ENCODE data around the gene ODF4.
"Not testable (repeated sequence)": the region's sequence is repeated elsewhere in the genome, so short reads cannot be mapped to it uniquely, and the experiment has no call there.

The ODF4 gene

DNA sequence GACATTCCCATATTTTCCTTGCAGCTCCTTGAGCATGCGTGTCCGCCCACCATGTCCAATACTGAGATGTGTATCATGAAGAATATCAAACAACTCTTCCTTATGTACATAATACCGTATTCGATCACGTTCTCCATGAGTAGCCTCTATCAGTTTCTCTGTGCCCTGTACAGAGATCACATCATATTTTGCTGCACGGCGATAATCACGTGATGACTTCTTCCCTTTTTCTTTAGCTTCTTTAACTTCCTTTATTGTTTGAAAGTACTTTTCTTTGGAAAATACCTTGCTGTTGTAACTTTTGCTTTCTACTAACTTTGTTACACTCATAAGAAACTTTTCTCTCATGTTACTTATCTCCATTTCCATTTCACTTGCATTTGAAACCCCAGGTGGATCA, 30.3 kb downstream of the ODF4 start:
- no peak for DNase-seq (ENCODE audit: low read depth in 2 of 2)

DNA sequence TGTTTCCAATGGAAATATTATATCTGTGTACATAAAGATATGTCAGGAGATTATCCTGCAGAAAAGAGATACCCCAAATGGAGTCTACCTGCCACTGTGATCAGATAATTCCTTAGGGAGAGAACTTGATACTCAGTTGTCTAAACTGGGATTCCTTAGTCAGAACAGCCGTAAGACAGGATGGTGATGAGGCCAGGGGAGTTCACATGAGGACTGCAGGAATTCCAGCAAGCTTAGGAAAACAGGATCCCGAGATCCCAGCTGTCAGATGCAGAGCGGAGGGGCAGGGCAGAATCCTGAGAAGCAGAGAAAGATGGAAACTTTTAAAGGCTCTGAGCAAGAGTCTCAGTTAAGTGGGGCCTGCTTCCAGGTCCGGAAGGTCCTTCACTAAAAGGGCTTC, 32.1 kb downstream of the ODF4 start:
- DNase-seq (ENCODE audit: low read depth in 2 of 2), result no peak

DNA sequence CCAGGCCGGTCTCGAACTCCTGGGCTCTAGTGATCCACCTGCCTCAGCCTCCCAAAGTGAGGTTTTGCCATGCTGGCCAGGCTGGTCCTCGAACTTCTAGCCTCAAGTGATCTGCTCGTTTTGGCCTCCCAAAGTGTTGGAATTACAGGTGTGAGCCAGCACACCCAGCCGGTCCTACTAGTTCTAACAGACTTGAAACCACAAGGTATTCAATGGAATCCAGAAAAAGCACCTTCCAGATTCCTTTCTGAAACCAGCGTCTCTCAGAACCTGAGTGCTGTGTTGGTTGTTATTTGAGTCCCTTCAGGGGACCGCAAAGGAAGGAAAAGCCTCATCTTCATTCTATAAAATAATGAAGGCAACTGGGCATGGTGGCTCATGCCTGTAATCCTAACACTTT, 32.8 kb downstream of the ODF4 start:
- DNase-seq (ENCODE audit: low read depth in 2 of 2), result no peak

DNA sequence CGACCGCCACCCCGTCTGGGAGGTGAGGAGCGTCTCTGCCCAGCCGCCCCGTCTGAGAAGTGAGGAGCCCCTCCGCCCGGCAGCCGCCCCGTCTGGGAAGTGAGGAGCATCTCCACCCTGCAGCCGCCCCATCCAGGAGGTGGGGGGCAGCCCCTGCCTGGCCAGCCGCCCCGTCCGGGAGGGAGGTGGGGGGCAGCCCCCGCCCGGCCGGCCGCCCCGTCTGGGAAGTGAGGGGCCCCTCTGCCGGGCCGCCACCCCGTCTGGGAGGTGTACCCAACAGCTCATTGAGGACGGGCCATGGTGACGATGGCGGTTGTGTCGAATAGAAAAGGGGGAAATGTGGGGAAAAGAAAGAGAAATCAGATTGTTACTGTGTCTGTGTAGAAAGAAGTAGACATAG, 34.2 kb downstream of the ODF4 start:
- DNase-seq (ENCODE audit: low read depth in 2 of 2), result not testable (repeated sequence)

DNA sequence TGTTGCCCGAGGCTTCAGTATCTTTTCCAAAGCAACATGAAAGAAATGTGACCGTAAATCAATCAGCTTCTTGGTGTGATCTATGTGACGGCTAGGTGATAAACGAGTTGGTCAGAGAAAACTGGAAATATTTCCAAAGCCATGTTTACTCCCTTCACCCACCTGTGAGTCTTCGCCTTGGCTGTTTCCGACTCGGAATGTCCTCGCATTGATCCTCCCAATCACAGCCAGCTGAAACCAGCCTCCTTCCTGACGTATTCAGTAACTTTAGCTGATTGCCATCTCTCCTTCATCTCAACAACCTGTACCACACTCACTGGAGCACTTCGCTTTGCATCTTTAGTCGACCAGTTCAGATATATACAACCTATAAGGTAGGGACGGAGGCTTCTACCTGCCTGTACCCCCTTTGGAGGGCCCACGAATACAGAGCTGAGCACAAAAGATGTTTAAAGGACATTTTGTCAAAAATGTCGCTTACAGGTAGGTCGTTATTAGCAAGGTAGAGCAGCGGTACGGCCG, 36.2 kb downstream of the ODF4 start:
- DNase-seq (ENCODE audit: low read depth in 2 of 2), result no peak

DNA sequence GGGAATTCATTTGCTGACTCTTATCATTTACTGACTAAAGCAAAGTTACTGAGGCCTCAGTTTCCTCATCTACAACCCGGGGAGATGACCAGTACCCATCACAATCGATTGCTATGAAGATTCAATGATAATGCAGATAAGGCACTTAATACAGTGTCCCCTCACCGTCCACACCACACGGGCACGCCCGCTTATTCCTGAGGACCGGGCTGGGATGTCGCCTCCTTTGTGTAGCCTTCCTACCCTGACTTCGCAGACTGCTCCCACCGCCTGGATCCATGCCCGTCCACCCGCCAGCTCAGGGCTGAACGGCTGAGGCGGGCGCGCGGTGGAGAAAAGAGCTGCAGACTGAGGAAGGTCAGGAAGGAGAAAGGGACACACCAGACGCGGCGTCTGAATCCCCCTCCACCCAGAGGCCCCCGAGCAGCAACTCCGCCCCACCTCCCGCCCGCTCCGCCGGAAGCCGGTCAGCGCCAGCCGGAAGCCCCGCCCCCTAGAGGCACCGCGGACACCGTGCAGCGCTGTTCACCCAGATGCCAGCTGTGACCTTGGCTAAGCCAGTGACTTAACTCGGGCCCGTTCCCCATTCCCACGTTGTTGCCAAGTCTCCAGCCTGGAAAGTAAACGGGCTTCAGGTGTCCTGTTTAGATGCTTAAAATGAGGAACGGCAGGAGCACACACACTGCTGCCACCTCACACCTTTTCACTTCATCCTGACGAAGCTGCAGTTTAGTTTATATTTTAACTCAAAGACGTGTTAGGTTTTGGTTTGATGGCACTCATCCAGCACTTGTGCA, 36.8 kb downstream of the ODF4 start, which contains the start of gene KRABD2:
Gene KRABD2, minus strand, starts transcription at position 434 of the 797 bp plus-strand sequence.
- DNase-seq (ENCODE audit: low read depth in 2 of 2), result peak; percentile 86 to 87

DNA sequence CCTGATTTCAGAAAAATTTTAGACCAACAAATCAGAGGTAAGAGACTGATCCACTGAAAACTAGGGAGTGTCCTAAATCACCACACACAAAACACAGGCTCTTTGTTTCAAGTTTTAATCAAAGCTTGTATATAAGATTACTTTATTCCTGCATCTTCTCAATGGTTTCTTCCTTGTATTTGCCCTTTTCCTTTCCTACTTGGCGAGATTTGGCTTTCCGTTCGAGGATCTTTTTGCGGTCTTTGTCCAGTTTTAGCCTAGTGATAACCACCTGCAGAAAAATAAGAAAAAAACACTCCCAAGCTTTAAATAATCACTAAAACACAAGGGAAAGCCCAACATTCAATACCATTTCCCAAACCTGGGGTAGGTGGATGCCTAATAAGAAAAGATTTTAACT, 37.8 kb downstream of the ODF4 start:
- DNase-seq (ENCODE audit: low read depth in 2 of 2), result no peak

DNA sequence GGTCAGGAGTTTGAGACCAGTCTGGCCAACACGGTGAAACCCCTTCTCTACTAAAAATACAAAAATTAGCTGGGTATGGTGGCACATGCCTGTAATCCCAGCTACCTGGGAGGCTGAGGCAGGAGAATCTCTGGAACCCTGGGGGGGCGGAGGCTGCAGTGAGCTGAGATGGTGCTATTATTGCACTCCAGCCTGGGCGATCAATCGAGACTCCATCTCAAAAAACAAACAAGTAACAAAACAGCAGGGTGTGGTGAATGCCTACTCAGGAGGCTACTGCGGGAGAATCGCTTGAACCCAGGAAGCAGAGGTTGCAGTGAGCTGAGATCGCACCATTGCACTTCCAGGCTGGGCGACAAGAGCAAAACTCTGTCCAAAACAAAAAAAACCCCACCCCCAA, 38.5 kb downstream of the ODF4 start:
- DNase-seq (ENCODE audit: low read depth in 2 of 2), result not testable (repeated sequence)

DNA sequence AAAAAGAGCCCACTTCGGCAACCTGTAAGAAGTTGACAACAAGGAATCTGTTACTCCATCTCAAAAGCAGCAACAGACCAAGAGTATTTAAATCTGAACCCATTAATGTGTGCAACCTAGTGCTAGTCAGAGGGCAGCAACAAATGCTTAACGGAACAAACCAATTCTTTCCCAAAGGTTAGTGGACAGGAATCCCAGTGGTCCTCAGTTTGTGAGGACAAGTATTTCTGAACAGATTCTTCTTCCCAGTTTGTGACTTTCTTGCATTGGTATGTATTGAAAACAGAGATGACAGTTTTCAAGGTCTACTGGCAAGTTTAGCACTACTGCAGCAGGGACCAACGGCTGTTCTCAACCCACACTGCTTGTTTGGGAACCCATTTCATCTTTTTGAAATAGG, 40.4 kb downstream of the ODF4 start:
- no peak for DNase-seq (ENCODE audit: low read depth in 2 of 2)

DNA sequence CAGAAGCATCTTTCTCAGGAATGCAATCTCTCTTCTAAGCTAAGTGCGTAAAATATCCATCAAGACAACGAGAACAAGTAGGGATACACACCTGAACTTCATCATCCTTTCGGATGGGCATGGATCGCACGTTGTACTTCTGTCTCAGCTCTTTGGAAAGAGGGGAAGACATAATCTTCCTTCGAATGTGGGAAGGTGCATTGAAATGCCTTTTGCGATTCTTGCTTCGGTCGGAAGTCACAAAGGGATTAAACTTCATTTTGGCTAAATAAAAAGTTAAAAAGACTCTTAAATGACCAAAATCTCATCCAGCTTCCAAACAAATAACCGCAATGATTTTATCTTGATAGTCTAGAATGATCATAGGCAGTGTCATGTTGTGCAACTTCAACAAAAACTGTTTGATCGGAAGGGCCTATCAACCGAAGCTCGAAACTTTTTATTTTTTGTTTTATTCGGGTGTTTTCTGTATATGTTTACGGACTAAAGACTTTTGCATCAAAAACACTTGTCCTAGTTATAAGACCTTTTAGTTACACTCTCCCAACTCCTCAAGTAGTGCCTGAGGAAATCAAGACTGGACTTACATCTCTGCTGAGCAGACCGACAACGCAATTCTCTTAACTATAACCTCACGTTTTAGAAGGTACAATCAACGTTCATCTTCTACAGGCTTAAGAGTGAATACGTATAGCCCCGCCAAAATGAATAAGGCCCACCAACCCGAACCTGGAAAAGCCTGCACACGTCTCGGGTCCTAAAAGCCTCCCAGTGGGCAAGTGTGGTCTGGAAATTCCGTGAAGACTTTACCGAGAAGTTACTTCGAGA, 42.6 kb downstream of the ODF4 start:
- no peak for DNase-seq (ENCODE audit: low read depth in 2 of 2)

DNA sequence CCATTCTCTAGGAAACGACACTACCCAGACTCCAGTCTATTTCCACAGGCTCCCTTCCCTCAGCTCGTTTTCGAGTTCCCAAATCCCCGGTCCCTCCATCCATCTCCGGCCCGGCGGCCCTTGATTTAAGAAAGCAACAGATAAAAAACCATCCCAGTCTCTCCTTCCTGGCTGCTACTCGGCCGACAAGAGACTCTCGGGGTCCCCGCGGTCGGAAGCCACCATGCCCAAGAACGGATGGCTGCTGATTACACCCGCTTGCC, 43.2 kb downstream of the ODF4 start:
- no peak for DNase-seq (ENCODE audit: low read depth in 2 of 2)

DNA sequence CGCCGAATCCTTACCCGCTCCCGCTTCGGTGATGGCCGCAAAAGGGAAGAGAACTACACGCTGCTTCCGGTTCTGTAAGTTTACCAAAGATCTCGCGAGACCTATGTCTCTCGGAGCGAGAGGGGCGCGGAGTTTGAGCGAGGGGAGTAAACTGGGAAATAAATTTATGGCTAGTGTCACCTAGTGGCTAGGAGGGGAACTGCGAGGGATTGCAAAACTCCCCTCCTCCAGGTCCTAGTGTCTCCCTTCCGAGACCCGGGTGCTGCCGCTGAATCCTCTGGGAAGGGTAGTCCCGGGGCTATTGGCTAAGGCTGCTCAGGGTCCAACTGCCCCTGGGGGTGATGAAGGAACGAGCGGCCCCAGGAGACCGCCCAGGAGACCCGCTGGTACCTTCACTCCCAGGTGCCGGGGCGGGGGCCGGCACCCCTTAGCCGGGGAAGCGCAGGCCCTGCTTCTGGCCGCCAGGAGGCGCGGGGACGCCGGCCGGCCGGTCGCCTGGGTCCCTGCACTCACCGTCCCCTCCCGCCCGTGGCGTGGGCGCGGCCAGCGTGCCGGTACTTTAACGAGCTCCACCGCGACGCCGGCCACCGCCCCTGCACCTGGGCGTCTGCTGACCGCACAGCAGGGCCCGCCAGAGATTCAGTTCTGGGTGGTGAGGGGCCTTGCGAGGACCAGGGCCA, 43.6 kb downstream of the ODF4 start, which contains the start of gene RPL26:
Gene RPL26, minus strand, starts transcription at position 51 of the 680 bp plus-strand sequence. CDS start 883 bp downstream, outside the sequence.
- peak; percentile 88 to 89 for DNase-seq (ENCODE audit: low read depth in 2 of 2)

DNA sequence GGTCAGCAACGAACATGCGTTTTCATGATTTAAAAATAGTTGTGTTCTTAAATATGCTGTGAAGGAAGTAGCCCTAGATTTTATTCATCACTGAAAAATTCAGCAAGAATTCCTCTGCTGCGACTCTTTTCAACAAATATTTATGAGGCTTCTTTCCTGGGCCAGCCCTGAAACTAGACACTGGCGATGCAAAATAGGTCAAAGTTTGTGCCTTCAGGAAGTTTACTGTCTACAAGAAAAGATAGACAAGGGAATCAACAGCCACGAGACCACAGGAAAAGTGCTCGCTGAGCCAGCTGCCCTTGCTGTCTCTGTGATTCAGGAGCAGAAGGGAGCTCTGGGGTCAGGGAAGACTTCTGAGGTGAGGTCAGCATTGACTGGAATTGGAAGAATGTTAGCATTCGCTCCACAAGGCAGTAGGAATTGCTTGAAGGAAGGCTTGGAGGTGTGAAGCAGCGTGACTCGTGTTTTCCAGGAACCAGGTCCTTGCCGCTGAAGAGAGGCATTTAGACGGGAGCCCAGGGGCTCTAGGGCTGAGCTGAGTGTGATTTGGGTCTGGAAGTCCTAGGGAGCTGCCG, 45.2 kb downstream of the ODF4 start:
- DNase-seq (ENCODE audit: low read depth in 2 of 2), result no peak

DNA sequence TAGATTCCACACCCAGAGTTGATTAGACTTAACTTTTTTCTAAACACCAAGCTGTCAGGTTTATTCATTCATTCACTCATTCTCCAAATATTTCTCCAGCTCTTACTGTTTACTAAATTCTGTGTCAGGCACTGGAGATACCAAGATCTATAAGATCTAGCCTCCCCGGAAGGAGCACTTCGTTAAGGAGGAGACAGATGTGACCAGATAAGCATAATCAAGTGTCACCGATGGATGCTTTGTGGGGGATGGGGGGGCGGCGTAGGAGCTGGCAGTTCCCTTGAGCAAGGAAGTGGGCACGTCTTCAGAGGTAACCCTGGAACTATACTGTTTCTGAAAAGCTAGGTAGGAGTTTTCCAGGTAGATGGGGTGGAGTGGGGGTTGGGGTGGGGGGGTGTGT, 47.2 kb downstream of the ODF4 start:
- no peak for DNase-seq (ENCODE audit: low read depth in 2 of 2)

DNA sequence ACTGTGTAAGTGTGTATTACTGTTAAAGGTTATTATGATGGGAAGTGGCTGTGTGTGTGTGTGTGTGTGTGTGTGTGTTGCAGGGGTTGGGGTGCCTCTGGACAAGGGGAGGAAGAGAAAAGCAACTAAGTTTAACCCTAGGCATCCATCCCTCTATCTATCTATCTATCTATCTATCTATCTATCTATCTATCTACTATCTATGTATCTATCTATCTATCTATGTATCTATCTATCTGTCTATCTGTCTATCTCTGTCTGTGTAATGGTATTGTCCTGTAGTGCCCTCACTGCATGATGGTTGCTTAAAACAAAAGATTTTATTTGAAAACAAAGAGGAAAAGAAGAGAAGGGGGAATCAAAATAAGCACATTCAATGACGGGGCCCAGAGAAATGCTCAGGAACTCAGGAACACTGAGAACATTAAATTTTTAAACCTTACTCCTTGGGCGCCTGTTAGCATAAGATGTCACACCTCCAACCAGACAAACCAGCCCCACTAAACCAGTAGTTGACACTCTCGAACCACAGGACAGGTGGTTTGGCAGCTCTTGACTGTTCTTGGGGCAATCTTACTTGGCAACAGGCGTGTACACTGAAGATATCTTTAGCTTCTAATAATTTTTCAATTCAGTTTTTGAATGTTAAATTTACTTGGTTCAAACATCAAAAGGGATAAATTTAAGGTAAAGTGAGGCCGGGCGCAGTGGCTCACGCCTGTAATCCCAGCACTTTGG, 48.4 kb downstream of the ODF4 start:
- DNase-seq (ENCODE audit: low read depth in 2 of 2), result no peak

DNA sequence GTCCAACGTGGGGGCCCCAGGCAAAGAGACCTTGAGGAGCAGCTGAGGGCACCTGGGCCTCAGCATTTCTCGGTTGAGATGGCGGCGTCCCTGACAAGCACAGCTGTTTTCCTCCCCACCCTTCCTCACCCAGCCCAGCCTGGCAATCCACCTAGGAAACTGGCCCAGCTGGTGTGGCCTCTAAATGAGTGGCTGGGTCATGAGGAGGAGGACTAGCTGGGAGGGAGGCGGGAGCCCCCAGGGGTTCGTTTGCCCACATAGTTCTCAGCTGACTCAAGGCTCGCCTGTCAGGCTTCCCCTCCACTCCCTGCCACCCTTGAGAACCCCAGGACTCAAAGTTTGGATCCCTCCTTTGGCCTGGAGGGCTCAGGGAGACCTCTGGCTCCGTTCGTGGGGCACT, 52.1 kb downstream of the ODF4 start:
- no peak for DNase-seq (ENCODE audit: low read depth in 2 of 2)

DNA sequence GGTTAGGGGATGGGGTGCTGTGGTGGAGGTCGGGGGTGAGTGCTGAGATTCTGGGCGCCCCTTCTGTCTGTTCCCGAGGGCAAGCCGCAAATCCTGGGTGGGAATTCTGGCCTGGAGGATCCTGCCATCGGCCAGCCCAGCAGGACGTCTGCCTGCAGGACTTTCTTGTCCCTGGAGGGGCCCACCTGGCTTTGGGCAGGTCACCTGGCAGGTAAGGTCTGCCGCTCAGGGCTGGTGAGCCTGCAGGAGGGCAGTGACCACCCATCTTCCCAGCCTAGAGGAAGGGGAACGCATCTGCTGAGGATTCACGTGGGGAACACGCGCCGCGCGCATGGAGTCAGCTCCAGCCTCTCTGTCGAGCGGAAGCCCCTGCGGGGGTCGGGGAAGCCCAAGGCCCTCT, 52.6 kb downstream of the ODF4 start:
- DNase-seq (ENCODE audit: low read depth in 2 of 2), result no peak

DNA sequence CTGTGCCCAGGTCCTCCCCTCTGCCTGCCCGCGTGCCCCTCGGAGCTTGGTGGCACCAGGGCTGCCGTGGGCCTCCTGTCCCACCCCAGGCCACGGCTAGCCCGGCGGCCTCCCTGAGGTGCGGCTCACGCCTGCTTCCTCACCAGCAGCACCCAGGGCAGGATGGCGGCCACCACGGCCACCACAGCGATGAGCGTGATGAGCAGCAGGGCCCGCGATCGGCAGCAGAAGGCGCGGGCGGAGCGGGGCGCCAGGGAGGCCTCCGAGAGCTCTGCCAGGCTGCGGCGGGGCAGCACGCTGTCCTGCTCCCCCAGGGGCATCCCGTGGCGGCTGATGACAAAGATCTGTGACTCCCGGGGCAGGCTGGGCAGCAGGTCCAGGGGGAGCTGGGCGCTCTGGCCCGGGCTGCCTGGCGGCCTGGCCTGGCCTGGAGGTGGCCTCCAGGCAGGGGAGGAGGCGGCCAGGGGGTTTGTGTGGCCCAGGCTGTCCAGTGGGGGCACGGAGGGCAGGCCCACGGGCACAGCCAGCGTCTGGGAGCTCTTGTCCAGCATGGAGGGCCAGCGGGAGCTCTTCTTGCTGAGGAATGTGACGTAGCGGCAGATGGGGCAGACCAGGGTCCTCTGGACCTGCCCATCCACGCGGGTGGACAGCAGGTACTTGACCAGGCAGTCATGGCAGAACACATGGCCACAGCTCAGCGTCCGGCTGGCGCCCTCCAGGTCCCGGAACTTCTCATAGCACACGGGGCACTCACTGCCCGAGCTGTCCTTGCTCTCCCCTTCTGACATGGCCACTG, 53.2 kb downstream of the ODF4 start:
- no peak for DNase-seq (ENCODE audit: low read depth in 2 of 2)

DNA sequence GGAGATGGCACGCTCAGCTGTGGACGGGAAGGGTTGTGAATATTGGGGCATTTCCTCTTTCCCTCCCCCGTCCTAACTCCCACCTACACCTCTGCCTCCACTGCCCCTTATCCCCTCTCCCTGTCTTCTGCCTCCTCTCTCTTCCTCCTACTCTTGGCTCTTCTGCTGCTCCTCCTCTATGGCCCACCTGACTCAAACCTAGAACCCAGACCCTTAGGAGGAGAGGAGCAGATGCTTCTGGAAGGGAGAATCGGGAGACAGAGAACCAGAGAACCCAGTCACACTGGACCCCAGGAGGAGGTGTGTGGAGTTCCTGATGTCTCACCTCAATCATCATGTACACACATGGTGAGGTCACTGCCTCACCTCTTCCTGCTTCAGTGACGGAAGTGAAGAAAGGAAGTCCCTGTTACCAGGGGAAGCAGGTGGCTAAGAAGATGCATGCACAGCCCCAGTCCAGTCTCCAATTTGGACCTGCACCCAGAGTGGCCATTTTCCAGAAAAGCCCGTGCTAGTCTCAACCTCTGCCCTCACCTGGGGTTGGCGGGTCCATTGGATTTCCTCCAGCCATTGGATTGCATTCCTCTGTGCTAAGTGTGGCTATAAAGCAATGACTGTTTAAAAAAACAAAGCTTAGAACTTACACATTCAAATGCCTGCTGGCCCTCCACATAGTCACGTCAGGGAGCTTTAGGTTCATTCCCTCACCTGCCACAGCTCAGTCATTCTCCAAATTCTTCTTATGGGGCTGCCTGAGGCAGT, 54.0 kb downstream of the ODF4 start:
- DNase-seq (ENCODE audit: low read depth in 2 of 2), result no peak

DNA sequence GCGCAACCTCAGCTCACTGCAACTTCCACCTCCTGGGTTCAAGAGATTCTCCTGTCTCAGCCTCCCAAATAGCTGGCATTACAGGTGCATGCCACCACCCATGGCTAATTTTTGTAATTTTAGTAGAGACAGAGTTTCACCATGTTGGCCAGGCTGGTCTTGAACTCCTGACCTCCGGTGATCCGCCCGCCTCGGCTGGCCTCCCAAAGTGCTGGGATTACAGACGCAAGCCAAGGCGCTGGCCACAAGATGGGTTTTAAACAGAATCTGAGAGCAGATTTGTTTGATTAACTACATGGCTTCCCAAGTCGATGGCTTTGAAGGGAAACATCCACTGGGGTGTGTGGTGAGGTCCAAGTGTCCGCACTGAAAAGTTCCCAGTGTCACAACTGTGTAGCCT, 54.9 kb downstream of the ODF4 start:
- DNase-seq (ENCODE audit: low read depth in 2 of 2), result not testable (repeated sequence)
